HG03558 (cell line): Measurements from ENCODE around the gene FHIT.

Experiments used
- ATAC-seq: cut with Tn5 transposase; IDR thresholded peaks from one replicate; pipeline ENCODE4 v1.9.1; 2021; ENCODE audit warnings: moderate number of reproducible peaks; ENCODE audit not compliant: unreplicated experiment; ENCODE audit errors: extremely low read depth

The FHIT gene

GRCh38 chr3:60610441-60611112 is 640.7 kb downstream of the FHIT start:
- ATAC-seq, result no peak

- no peak for ATAC-seq
These were observed 641.8 kb downstream of the FHIT start for GRCh38 chr3:60609446-60609845.

- no peak for ATAC-seq
These were observed 647.4 kb downstream of the FHIT start for GRCh38 chr3:60603860-60604259.

- no peak for ATAC-seq
These were observed 650.4 kb downstream of the FHIT start for GRCh38 chr3:60600848-60601247.

GRCh38 chr3:60599586-60599985 is 651.7 kb downstream of the FHIT start:
- no peak for ATAC-seq

- ATAC-seq, result no peak
These were observed 652.6 kb downstream of the FHIT start for GRCh38 chr3:60598671-60599070.

GRCh38 chr3:60594025-60594424 is 657.2 kb downstream of the FHIT start:
- ATAC-seq, result no peak

- no peak for ATAC-seq
These were observed 660.0 kb downstream of the FHIT start for GRCh38 chr3:60591267-60591666.

- no peak for ATAC-seq
These were observed 662.4 kb downstream of the FHIT start for GRCh38 chr3:60588806-60589205.

- no peak for ATAC-seq
These were observed 665.3 kb downstream of the FHIT start for GRCh38 chr3:60585918-60586317.

- ATAC-seq, result no peak
These were observed 667.0 kb downstream of the FHIT start for GRCh38 chr3:60584250-60584649.

- no peak for ATAC-seq
These were observed 669.0 kb downstream of the FHIT start for GRCh38 chr3:60582288-60582687.

- ATAC-seq, result no peak
These were observed 670.4 kb downstream of the FHIT start for GRCh38 chr3:60580809-60581208.

GRCh38 chr3:60579734-60580133 is 671.5 kb downstream of the FHIT start:
- ATAC-seq, result no peak

- ATAC-seq, result no peak
These were observed 672.3 kb downstream of the FHIT start for GRCh38 chr3:60578936-60579335.

GRCh38 chr3:60577601-60578000 is 673.7 kb downstream of the FHIT start:
- no peak for ATAC-seq

GRCh38 chr3:60575718-60576272 is 675.5 kb downstream of the FHIT start:
- no peak for ATAC-seq

- ATAC-seq, result no peak
These were observed 677.0 kb downstream of the FHIT start for GRCh38 chr3:60574046-60574769.

- ATAC-seq, result no peak
These were observed 677.8 kb downstream of the FHIT start for GRCh38 chr3:60573494-60573893.

GRCh38 chr3:60571511-60571910 is 679.7 kb downstream of the FHIT start:
- no peak for ATAC-seq

- ATAC-seq, result no peak
These were observed 694.1 kb downstream of the FHIT start for GRCh38 chr3:60557122-60557521.
